Ecto neural progenitor cell (in vitro differentiated cells): ENCODE data around the gene CLEC2B.

ENCODE experiments used
- DNase-seq: peaks from one replicate; pipeline ENCODE4 v3.0.0-alpha.2; 2018; ENCODE audit warnings: low spot score

Gene CLEC2B

GRCh38 chr12:9868951-9869306 is 225 bp downstream of the CLEC2B start:
- DNase-seq = no peak

DNA sequence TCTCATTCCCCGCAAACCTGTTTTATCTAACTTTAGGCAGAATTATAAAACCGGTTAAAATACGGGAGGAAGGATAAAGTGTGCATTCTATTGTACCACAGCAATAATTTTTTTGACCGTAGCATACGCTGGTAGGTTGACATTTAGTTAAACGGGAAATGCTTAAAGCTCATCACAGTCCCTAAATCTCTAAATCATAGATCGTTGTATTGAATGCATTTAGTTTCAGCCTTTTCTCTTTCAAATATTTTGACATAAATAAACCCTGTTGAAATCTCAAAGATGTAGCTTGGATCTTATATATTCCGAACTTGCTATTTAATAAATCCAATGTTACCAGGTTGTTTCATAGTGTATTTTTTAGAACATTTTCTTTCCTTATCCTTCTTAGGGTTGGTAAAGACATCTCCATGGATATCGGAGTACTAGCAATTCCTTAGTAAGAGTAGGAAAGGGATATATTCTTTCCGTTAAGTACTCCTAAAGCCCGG is 798 bp downstream of the CLEC2B start:
- DNase-seq = no peak

GRCh38 chr12:9867531-9867930 is 1.6 kb downstream of the CLEC2B start:
- DNase-seq = no peak

GRCh38 chr12:9866860-9867269 is 2.3 kb downstream of the CLEC2B start:
- no peak for DNase-seq

DNA sequence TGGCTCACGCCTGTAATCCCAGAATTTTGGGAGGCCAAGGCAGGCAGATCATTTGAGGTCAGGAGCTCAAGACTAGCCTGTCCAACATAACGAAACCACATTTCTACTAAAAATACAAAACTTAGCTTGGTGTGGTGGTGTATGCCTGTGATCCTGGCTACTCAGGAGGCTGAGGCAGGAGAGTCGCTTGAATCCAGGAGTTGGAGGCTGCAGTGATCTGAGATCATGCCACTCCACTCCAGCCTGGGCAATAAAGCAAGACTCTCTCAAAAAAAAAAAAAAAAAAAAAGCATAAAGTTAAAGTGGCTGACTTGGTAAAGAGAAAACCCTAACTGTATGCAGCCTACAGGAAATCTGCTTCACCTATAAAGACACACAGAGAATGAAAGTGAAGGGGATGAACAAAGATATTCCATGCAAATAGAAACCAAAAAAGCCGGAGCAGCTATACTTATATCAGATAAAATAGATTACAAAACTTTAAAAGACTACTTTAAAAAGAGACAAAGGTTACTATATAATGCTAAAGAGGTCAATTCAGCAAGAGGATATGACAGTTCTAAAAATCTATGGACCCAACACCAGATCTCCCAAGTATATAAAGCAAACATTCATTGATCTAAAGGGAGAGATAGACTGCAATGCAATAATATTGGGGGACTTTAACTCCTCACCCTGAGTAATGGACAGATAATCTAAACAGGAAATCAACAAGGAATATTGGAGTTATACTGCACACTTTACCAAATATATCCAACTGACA is 4.1 kb downstream of the CLEC2B start:
- no peak for DNase-seq

DNA sequence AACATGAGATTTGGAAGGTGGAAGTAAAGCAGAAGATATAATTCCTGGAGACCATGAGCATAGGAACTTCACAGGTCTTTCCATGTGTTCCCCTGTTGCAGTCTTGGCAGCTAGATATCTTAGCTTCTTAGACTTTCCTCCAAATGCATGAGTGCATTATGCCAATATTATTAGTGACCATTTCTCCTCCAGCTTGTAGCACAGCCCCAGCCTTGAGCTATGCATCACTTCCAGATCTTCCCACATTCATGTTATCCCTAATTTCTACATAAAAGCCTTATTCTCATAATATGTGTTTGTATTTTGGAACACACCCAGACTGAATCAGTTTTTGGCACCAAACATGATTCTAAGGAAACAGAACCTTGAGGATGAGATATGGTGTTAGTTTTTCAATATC is 11.0 kb downstream of the CLEC2B start:
- DNase-seq = no peak

GRCh38 chr12:9856894-9857293 is 12.3 kb downstream of the CLEC2B start:
- no peak for DNase-seq

GRCh38 chr12:9856151-9856550 is 13.0 kb downstream of the CLEC2B start:
- no peak for DNase-seq

- DNase-seq = no peak
Measured at GRCh38 chr12:9851927-9852326, 17.2 kb downstream of the CLEC2B start.

DNA sequence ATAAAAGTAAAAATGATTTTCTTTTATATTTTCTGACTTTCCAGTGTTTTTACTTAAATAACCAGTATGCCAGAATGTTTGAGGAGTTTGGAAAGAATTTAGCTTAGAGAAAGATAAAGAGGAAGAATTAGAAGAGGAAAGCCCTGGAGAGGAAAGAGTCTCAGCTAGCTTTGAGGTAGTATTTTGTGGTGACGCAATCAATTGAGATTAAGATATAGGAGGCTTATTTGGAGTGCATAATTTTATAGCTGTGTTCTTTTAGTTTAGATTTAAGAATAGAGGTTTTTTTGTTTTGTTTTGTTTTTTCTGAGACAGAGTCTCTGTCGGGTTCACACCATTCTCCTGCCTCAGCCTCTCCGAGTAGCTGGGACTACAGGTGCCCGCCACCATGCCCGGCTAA is 18.1 kb downstream of the CLEC2B start:
- DNase-seq = no peak

GRCh38 chr12:9848899-9849298 is 20.3 kb downstream of the CLEC2B start:
- DNase-seq = no peak

GRCh38 chr12:9843407-9843806 is 25.7 kb downstream of the CLEC2B start:
- DNase-seq = no peak

DNA sequence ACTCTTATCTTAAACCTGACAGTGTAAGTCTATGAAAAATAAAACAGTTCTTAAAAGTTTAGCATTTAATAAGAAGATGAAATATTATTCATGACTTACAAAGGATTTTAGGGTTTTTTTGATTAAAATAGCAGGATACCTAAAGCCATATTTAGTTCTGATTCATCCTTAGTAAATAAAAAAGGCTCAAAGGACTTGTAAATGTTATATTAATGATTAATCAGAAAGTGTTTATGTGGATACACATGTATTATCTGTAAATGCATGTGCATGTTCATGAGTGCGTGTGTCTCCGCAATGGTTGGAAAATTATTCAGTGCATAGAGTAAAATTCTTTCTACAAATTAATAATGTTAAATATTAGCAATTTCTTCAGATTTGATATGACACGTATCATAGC is 37.4 kb downstream of the CLEC2B start:
- no peak for DNase-seq

- no peak for DNase-seq
Measured at GRCh38 chr12:9829982-9830381, 39.2 kb downstream of the CLEC2B start.

GRCh38 chr12:9829483-9829882 is 39.7 kb downstream of the CLEC2B start:
- DNase-seq = no peak

GRCh38 chr12:9827209-9827888 is 41.8 kb downstream of the CLEC2B start, which contains the start of gene KLRF1:
Gene KLRF1 (plus strand): TSS chr12:9827481. CDS start chr12:9827545, 64 bp downstream.
- no peak for DNase-seq

DNA sequence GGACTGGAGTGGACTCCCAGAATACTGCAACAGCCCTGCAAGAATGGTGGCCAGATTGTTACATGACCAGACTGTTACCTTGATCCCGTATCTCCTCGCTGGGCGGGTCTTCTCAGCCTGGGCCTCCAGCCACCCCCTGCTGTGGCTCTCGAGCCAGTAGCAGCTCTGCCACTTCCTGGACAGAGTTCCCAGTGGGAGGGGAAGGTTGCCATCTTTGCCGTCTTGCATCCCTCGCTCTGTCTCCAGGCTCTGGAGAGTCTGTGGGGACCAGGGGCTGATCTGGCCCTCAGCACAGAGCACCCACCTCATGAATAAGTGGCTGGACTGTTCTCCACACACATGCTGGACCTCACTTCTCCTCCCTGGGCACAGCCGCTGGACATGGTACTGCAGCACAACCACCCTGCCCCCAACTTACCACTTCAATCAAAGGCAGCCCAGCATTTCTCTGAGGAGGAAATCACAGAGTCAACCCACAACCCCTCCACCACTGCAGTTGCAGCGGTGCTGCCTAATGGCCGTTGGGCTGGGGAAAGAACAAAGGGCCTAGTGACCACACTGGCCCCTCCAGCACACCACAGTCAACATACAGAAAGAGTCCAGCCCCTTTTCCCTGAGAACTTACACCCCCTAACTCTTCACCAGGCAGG is 48.7 kb downstream of the CLEC2B start:
- no peak for DNase-seq

DNA sequence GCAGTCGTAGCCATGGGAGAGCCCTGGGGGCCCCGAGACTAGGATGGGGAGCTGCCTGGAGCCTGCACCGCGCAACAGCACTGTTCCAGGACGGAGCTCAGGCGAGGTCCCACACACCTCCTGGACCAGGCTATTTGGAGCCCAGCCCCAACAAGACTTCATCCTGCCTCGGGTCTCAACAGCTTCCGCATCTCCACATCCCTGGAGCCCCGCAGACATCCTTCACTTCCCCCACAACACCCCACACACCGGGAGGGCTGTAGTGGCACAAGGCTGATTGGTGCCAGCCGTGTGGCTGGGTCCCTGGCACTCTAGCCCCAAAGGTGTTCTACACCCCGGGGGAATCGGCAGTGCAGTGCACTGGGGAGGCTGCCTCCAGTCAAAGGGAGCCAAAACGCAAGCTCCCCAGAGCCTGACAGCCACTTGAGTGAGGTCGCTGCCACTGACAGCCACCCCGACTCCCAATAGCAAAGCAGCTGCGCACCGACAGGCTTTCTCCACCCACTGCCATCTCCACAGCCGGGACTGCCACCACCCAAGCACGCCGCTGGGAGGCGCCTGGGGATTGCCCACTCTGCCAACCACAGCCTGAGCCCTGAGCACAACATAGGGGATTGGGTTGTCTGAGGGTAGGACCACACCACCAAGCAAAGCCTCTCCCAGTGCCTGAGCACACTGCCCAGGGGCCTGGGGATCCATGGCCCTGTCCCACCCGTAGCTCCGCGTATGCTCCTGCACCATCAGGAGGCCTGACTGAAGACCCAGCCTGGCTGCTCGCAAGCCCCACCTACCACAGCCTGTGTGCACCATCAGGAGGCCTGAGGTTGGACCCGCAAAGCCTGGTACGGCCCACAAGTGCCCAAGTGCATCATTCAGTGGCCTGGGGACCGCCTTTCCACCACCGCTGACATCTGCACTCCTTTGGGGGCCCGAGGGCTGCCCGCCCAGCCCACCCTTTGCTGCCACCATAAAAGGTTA is 55.0 kb downstream of the CLEC2B start:
- peak; percentile 94 for DNase-seq

GRCh38 chr12:9811621-9812020 is 57.5 kb downstream of the CLEC2B start:
- no peak for DNase-seq

GRCh38 chr12:9810671-9811070 is 58.5 kb downstream of the CLEC2B start:
- DNase-seq = no peak

GRCh38 chr12:9809866-9810265 is 59.3 kb downstream of the CLEC2B start:
- DNase-seq = no peak

GRCh38 chr12:9809338-9809737 is 59.8 kb downstream of the CLEC2B start:
- DNase-seq = no peak
